Skeletal muscle cell (primary cell): ENCODE results near the gene DHX57.

Source experiments
- DNase-seq: peaks from one replicate; pipeline ENCODE4 v3.0.0-alpha.2; 2010; ENCODE audit warnings: low read depth
- H3K4me3 ChIP-seq: 2 replicates; pipeline ENCODE4 v1.5.1; 2011; ENCODE audit warnings: low read depth, mild to moderate bottlenecking, control low read depth, low read length, moderate library complexity

Gene DHX57

DNA sequence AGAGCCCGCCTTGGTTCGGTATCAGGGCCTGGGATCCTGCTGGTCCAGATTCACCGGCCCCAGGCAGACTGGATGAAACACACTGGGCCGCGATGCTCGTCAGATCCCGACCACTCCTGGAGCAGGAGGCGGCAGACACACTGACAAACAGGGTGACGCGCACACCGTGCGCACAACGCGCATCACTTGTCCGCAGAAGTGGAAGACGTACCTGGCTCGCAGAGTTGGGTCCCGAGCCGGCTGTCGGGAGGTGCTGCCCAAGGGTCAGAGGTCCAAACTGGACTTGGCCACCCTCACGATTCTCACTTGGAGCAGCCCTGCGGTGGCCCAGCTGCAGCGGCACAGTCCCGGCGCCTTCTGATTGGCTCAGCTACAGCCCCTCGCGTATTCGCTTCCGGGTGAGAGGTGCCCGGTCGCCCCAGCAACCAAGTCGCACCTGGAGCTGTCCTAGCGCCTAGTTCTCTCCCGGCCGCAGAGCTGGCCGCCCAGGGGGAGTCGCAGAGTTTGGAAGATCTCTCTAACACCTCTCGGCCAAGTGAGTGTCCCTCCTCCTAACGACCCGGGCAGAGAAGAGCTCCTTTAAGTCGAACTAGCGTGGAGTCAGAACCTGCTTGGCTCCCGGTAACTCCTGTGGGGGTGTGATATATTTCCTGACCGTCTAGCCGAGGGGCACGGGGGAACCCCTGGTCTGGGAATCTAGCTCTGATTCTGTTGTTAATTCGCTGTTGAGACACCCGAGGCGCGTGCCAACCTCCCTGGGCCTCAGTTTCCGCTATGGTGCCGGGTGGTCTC lies at the start of gene DHX57, which contains the start of gene MORN2:
Gene DHX57, minus strand, starts transcription at position 359 of the 792 bp plus-strand sequence. CDS start 7,529 bp downstream, outside the sequence.
Gene MORN2, plus strand, starts transcription at position 401 of the 792 bp plus-strand sequence.
- DNase-seq = peak; percentile 35

DNA sequence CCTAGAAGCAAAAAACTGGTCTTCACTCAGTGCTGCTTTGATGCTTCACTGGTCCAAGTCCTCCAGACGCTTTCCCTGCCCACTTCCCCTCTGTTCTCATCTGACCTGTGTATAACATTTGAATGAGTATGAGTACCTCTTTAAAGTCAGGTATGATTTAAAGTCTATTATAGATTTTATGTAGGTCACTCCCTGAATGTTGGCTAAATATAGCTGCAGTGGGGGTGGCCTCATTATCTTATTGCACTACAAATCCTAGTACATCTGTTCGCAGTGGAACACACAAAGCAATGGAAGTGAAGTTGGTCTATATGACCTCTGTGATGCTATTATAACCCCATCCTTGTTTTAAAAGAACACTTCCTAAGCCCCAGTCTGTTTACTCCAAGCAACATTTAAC lies 47.2 kb upstream of the DHX57 start:
- H3K4me3 ChIP-seq = no peak overlapping the region
- no peak for DNase-seq

More for the DNA sequence above, at the start of gene DHX57, which contains the start of gene MORN2:
- peak within 1 kb of the TSS; percentile 92 for H3K4me3 ChIP-seq

DNA sequence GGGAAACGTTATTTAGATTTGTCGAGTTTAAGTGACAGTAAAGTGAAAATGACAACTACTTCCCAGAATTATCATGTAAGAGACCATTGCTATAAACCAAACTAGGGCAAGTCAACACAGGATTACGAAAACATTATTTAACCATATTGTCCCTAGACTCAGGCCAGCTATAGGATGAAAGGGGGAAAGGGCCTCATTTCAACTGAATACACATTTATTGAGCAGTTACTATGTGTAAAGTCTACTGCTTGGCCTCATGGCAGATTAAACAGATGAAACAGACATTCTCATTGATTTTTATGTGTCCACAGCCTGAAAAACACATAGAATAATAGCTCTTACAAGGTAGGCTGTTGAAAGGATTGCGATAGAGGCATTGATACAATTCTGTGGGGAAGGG lies 46.7 kb upstream of the DHX57 start:
- no peak for DNase-seq
- H3K4me3 ChIP-seq = no peak overlapping the region

DNA sequence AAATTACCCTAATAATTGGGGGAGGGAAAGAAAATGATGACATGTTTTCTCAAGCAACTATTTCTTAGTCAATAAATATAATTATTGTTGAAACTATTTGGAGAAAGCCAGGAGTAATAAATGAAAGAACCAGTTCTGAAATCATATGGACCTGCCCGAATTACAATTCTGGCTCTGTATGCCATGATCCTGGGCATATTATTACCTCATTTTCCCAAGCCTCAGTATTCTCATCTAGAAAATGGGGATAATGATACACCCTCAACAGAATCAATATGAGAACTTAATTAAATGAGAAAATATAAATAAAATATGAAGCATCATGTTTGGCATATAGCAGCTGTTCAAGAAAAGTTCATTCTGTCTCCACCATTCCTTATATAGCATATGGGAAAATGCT lies 36.9 kb upstream of the DHX57 start:
- no peak for DNase-seq
- H3K4me3 ChIP-seq = no peak overlapping the region

GRCh38 chr2:38911191-38911590 lies 35.5 kb upstream of the DHX57 start:
- no peak for DNase-seq
- H3K4me3 ChIP-seq = no peak overlapping the region

GRCh38 chr2:38909872-38910271 lies 34.1 kb upstream of the DHX57 start:
- no peak for DNase-seq
- H3K4me3 ChIP-seq = no peak overlapping the region

GRCh38 chr2:38907743-38908562 lies 32.2 kb upstream of the DHX57 start:
- no peak overlapping the region for H3K4me3 ChIP-seq

DNA sequence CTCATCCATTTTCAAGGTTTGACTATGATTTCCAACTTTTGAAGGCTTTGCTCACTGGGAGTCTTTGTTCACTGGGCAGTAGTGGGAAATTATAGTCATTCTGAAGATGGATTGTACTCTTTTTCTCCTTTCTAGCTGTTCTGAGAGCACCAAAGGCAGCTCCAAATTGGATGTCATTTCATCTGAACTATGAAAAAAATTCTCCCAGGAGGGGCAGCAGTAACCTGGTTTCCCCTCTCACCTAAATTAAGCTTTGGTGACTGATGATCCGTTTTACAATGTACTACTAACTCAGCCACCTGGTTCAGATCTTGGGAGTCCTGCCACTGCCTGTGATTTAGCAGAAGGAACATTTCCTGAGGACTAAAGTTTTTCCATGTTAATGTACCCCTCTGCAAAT lies 31.5 kb upstream of the DHX57 start:
- DNase-seq = no peak

More at GRCh38 chr2:38907743-38908562, 32.2 kb upstream of the DHX57 start:
- no peak for DNase-seq

DNA sequence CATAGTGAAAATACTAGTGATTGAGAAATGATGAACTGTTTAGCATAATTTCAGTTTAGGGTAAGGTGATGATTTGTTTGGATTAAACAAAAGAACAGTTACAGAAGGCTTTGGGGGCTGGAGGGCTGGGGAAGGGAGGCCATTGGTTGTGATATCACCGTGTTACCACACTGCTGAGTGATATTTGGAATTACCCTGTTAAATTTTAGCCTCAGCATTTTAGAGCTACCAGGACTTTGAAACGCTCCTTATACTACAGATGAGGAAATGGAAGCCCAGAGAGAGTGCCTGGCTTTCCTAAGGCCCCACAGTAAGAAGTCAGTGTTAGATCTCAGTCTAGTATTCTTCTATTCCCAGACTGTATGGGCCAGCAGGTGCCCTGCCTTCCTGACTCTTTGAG lies 29.5 kb upstream of the DHX57 start:
- no peak for DNase-seq
- H3K4me3 ChIP-seq = no peak overlapping the region

More for the DNA sequence above, 31.5 kb upstream of the DHX57 start:
- H3K4me3 ChIP-seq = no peak overlapping the region

DNA sequence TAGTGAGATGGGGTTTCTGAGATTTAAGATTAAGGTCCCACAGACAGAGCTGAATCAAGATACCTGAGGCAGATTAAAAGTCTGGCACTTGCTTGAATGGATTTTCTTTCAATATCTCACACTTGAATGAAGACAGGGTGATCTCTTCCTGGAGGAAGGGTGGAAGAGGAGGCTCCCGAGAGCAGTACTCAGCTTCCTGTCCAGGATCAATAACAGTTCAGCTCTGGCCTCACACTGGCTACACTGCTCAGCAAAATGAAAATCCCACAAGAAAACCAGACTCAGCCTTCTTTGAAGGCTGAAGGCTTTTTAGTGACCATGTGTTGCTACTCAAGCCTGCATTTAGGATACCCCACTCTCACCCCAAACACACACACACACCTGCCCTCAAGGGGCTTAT lies 25.0 kb upstream of the DHX57 start:
- no peak overlapping the region for H3K4me3 ChIP-seq
- DNase-seq = no peak

GRCh38 chr2:38898256-38898655 lies 22.5 kb upstream of the DHX57 start:
- no peak for DNase-seq
- H3K4me3 ChIP-seq = no peak overlapping the region

DNA sequence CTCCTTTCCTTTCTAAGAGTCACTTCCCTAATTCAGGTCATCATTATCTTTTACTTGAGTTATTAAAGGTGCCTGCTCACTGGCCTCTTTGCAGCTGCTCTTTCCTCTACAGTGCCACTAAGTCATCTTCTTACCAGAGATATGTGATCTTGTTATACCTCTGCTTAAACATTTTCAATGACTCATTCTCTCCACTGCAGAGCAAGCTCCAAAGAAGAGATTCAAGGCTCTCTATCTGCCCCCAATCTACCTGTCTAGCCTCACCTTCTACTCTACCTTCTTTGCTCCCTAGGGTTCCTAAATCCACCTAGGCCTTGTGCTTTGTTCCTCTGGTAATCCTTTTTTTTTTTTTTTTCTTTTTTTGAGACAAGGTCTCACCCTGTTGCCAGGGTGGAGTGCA lies 17.1 kb upstream of the DHX57 start:
- no peak for DNase-seq
- H3K4me3 ChIP-seq = no peak overlapping the region

- no peak within 1 kb of the TSS for H3K4me3 ChIP-seq
- no peak for DNase-seq
Observed at GRCh38 chr2:38889575-38889974, 13.8 kb upstream of the DHX57 start, which contains the start of gene ARHGEF33. Gene ARHGEF33, plus strand, starts transcription at chr2:38889875. Its CDS starts 29,573 bp downstream, at chr2:38919448.

DNA sequence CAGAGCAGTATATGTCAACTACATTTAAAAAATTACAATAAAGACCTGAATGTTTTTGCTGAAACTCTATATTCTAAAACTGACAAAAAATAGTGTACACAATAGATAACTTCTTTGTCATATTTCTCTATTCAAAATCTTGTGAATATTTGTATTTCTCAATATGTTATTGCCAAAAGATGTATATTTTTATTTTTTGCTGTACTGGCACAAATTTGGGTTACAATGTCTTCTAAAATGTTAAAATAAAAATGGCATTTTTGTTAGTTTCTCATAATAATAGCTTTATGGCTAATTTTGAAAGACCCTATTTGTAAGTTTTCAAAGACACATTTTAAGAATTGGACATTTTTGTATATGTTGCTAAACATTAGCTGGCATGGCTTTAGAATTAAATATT lies 13.3 kb upstream of the DHX57 start:
- no peak for DNase-seq
- no peak overlapping the region for H3K4me3 ChIP-seq

DNA sequence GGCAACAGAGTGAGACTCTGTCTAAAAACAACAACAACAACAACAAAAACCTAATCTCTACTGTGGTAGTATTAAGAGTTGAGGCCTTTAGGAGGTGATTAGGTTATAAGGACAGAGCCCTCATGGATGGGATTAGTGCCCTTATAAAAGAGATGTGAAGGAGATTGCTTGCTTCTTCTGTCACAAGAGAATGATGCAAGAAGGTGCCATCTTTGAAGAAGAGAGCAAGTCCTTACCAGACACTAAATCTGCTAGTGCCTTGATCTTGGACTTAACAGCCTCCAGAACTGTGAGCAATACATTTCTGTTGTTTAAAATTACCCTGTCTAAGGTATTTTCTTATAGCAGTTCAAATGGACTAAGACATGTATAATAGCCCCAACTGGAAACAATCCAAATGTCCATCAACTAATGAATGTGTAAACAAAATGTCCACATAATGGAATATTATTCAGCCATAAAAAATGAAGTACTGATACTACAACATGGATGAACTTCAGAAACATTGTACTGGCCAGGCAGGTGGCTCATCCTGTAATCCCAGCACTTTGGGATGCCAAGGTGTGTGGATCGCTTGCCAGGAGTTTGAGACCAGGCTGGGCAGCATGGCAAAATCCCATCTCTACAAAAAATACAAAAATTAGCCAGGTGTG lies 12.3 kb upstream of the DHX57 start:
- no peak for DNase-seq
- no peak overlapping the region for H3K4me3 ChIP-seq

GRCh38 chr2:38887347-38887746 lies 11.6 kb upstream of the DHX57 start:
- DNase-seq = no peak
- H3K4me3 ChIP-seq = no peak overlapping the region

DNA sequence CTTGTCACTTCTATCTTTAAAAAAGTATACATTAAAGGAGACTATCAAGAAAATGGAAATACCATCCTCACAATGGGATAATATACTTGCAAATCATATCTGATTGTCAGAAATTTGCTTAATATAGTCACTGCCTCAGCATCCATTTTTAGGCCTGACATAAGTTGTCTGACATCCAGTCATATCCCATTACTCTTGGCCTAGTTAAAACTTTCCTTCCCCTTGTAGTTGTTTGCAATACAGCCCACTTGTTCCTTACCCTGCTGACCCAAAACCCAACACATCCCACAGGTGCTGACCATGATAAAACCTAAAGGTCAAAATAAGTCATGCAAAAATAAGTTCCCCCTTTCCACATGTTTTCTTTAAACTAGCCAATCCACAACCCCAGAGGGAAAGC lies 10.3 kb upstream of the DHX57 start:
- H3K4me3 ChIP-seq = no peak overlapping the region
- DNase-seq = no peak

- peak overlapping the region; percentile 92 for H3K4me3 ChIP-seq
- DNase-seq = no peak
Observed at GRCh38 chr2:38876407-38876806, 673 bp upstream of the DHX57 start.

- DNase-seq = no peak
Observed at GRCh38 chr2:38875227-38875575, 533 bp downstream of the DHX57 start.

GRCh38 chr2:38873763-38874162 lies 2.0 kb downstream of the DHX57 start:
- DNase-seq = no peak
- no peak overlapping the region for H3K4me3 ChIP-seq

More at GRCh38 chr2:38875227-38875575, 533 bp downstream of the DHX57 start:
- H3K4me3 ChIP-seq = peak overlapping the region; percentile 92
